ENCODE measurements around the gene LGI2.

DNA sequence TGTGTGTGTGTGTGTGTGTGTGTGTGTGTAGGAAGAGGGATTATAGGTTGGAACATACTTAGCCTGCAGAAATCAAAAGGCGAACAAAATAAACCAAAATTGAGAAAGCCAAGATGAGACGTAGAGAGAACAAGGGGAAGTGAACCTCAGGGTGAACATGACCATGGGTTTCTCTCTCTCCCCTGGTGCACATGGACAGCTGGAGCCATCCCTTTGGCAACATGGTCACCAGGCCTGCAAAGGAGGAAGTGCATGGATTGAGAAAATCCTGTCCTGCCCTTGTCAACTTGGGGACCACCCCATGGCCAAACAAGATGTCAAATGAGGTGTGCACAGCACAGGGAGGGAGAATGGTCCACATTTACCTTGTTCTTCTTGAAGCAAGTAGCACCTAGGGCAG is 23.1 kb downstream of the LGI2 start:
- TF ChIP-seq, protein P1, sequence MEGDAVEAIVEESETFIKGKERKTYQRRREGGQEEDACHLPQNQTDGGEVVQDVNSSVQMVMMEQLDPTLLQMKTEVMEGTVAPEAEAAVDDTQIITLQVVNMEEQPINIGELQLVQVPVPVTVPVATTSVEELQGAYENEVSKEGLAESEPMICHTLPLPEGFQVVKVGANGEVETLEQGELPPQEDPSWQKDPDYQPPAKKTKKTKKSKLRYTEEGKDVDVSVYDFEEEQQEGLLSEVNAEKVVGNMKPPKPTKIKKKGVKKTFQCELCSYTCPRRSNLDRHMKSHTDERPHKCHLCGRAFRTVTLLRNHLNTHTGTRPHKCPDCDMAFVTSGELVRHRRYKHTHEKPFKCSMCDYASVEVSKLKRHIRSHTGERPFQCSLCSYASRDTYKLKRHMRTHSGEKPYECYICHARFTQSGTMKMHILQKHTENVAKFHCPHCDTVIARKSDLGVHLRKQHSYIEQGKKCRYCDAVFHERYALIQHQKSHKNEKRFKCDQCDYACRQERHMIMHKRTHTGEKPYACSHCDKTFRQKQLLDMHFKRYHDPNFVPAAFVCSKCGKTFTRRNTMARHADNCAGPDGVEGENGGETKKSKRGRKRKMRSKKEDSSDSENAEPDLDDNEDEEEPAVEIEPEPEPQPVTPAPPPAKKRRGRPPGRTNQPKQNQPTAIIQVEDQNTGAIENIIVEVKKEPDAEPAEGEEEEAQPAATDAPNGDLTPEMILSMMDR (conservative IDR thresholded peaks at IDR 0.05; ENCODE audit: low read length): no peak
- no peak for TF ChIP-seq EZH2phosphoT487 (IDR thresholded peaks at IDR 0.05; ENCODE audit: borderline replicate concordance)
